Activated CD8-positive, alpha-beta memory T cell treated with anti-CD3 and anti-CD28 coated beads for 4 hours (primary cell): ENCODE data around the gene ACOT8.
"Not testable (repeated sequence)": the region's sequence is repeated elsewhere in the genome, so short reads cannot be mapped to it uniquely, and the experiment has no call there.

Source experiments
- DNase-seq, 2 donors: peaks; one replicate each; pipeline ENCODE4 v3.0.0-alpha.2; 2020; ENCODE audit warnings: low read depth in 2 of 2

ACOT8 gene

GRCh38 chr20:45857114-45857881, at the start of gene ACOT8, which contains the start of gene ZSWIM3:
Gene ACOT8 (minus strand): TSS chr20:45857392. CDS start chr20:45857315, 77 bp downstream.
Gene ZSWIM3 (plus strand): TSS chr20:45857614. CDS start chr20:45857826, 212 bp downstream.
- DNase-seq = peak; percentile 85 to 92

GRCh38 chr20:45905505-45906079, 48.4 kb upstream of the ACOT8 start:
- no peak for DNase-seq

- DNase-seq = no peak
These were observed 47.7 kb upstream of the ACOT8 start for GRCh38 chr20:45904583-45905504.

- DNase-seq = no peak
These were observed 45.1 kb upstream of the ACOT8 start for GRCh38 chr20:45902199-45902701.

- DNase-seq = not testable (repeated sequence)
These were observed 44.1 kb upstream of the ACOT8 start for GRCh38 chr20:45901332-45901731.

GRCh38 chr20:45899046-45899835, 42.0 kb upstream of the ACOT8 start:
- DNase-seq = no peak

GRCh38 chr20:45898285-45898684, 41.1 kb upstream of the ACOT8 start:
- DNase-seq = no peak

- DNase-seq = no peak
These were observed 40.5 kb upstream of the ACOT8 start for GRCh38 chr20:45897692-45898091.

- DNase-seq = no peak
These were observed 40.1 kb upstream of the ACOT8 start for GRCh38 chr20:45897289-45897688.

GRCh38 chr20:45896641-45897161, 39.5 kb upstream of the ACOT8 start:
- no peak for DNase-seq

- no peak for DNase-seq
These were observed 37.6 kb upstream of the ACOT8 start for GRCh38 chr20:45894797-45895196.

GRCh38 chr20:45893831-45894230, 36.6 kb upstream of the ACOT8 start:
- no peak for DNase-seq

- DNase-seq = no peak
These were observed 35.8 kb upstream of the ACOT8 start for GRCh38 chr20:45892828-45893500.

GRCh38 chr20:45892049-45892825, 35.0 kb upstream of the ACOT8 start:
- DNase-seq = no peak

GRCh38 chr20:45890985-45891983, 34.1 kb upstream of the ACOT8 start, which contains the start of the genes CTSA and NEURL2:
Gene CTSA (plus strand): TSS chr20:45891335. CDS start chr20:45891569, 234 bp downstream.
Gene NEURL2 (minus strand): TSS chr20:45891208. CDS start chr20:45890991, 217 bp downstream.
- peak; percentile 72 to 75 for DNase-seq

- DNase-seq = no peak
These were observed 33.1 kb upstream of the ACOT8 start for GRCh38 chr20:45890077-45890984.

GRCh38 chr20:45888681-45889080, 31.5 kb upstream of the ACOT8 start:
- DNase-seq = no peak
